ENCODE measurements around the gene GRIK4. TPM values are rescaled to one million over a fixed set of nuclear protein-coding genes. Genes with fewer than 3 reads are reported as not detected.

GRIK4 gene
- total and polyA plus RNA-seq, 2 donors = 0.05 to 0.37 TPM

DNA sequence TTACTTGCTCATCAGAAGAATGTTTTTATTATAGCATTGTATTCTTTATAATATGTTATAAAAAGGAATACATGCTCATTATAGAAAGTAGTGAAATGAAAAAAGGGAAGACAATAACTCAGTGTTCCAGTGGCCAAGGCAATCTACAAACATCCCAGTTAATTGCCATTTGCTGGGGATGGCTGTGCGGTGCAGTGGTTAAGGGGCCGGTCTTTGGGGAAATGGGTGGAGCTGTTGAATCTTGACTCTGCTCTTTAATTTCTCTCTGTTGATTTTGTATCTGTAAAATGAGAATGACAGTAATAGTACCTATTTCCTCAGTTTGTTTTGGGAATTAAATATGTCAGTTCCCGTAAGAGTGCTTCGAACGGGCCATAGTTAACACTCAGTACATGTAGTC is 299.7 kb downstream of the GRIK4 start:
- whole genome bisulfite sequencing = 97% methylated on average over 5 of the region's 5 CpGs
- no peak overlapping the region for H3K4me3 ChIP-seq (ENCODE audit: low read depth, low read length)
- DNase-seq (ENCODE audit: extremely low spot score) = no peak
- no peaks in the 10 kb centered on the region for H3K36me3 ChIP-seq (ENCODE audit: insufficient read depth)
- no peak overlapping the region for H3K27ac ChIP-seq (ENCODE audit: low read depth)
- H3K4me1 ChIP-seq (ENCODE audit: insufficient read depth) = no peaks in the 10 kb centered on the region

DNA sequence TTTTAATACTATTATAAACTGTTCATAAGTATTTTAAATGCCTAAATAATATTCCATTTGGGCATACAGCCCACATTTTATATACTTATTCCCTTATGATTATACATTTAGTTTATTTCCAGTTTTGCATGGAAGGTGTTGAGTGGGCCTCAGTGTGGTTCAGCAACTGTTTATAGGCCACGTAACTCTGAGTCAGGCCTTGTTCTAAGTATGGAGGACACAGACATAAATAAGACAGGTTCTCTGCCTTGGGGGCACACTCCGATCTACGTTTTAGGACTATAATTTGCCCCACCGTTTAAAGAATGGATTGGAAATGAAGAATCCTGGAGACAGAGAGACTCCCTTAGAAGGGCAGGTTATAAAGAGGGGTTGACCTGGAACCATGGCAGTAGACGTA is 300.2 kb downstream of the GRIK4 start:
- Histone ChIP-seq H3K4me3 (ENCODE audit: low read depth, low read length) (no peak overlapping the region), H3K27ac (ENCODE audit: low read depth) (no peak overlapping the region), H3K36me3 (ENCODE audit: insufficient read depth) (no peaks in the 10 kb centered on the region), H3K4me1 (ENCODE audit: insufficient read depth) (no peaks in the 10 kb centered on the region)
- 86% methylated on average over 5 of the region's 5 CpGs for WGBS
- DNase-seq (ENCODE audit: extremely low spot score) = no peak

DNA sequence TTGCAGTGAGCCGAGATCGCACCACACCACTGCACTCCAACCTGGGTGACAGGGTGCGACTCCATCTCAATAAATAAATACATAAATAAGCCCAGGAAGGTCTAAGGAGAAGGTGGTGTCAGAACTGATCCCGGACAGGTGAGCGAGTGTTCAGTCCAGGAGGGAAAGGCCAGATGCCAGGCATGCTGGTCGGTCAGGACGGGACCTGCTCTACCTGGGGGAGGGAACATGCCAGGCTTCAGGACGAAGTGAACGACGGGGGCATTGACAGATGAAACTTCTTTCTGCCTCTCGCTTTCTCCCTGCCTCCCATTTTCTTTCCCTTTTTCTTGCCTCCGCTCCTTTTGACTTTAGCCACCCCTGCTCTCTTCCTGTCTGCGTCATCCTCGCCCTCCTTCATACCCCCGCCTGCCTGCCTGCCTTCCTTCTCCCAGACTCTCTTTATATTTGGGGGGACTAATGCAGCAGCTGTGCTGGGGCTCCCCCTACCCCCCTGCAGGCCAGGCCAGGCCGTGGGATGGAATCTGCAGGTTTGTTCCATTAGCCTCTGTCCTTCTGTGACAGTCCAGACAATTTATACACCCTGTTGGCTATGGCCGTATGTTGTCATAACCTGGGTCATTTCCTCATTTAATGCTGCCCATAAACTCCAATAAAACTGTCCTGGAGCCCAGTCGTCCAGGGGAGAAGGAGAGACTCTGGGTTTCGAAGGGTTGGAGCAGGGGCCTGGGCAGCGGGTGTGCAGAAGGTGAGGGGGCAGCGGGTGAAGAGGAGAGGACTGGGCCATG is 303.2 kb downstream of the GRIK4 start:
- Histone ChIP-seq H3K27ac (ENCODE audit: low read depth) (no peak overlapping the region), H3K4me3 (ENCODE audit: low read depth, low read length) (no peak overlapping the region), H3K36me3 (ENCODE audit: insufficient read depth) (no peaks in the 10 kb centered on the region), H3K4me1 (ENCODE audit: insufficient read depth) (no peaks in the 10 kb centered on the region)
- 80% methylated on average over 21 of the region's 21 CpGs for WGBS
- no peak for DNase-seq (ENCODE audit: extremely low spot score)

DNA sequence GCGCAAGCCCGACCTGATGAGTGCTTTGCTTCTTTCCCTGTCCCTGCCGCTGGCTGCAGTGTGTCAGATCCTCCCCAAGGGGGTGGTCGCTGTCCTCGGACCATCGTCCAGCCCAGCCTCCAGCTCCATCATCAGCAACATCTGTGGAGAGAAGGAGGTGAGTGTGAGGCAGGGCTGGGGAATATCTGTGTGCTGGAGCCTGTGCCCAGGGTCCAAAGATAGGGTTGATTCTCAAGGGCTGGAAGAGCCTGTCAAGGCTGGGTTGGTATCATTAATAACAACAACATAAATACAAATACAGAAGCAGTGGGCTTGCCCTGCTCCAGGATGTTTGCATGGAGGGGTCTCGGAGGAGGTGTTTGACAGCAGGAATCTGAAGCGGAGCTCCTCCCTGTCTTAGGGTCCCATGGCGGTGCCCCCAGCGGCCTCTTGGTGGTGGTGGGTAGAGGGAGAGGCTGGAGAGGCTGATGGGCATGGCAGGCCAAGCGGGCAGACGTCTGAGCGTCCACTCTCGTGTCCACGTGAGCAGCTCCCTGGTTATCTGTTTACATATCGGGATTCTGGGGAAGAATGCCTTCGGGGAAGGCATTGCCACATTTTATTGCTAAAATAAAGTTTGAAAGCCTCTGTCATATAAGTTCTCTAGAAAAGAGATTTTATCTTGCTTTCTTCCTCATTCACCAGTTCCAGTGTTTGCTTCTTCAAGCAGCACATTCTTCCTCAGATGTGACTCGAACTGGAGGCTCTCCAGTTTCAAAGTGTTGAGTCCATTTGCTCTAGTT is 304.0 kb downstream of the GRIK4 start:
- Histone ChIP-seq H3K4me1 (ENCODE audit: insufficient read depth) (no peaks in the 10 kb centered on the region), H3K27ac (ENCODE audit: low read depth) (no peak overlapping the region), H3K4me3 (ENCODE audit: low read depth, low read length) (no peak overlapping the region), H3K36me3 (ENCODE audit: insufficient read depth) (no peaks in the 10 kb centered on the region)
- 68% methylated on average over 18 of the region's 18 CpGs for whole genome bisulfite sequencing
- no peak for DNase-seq (ENCODE audit: extremely low spot score)

DNA sequence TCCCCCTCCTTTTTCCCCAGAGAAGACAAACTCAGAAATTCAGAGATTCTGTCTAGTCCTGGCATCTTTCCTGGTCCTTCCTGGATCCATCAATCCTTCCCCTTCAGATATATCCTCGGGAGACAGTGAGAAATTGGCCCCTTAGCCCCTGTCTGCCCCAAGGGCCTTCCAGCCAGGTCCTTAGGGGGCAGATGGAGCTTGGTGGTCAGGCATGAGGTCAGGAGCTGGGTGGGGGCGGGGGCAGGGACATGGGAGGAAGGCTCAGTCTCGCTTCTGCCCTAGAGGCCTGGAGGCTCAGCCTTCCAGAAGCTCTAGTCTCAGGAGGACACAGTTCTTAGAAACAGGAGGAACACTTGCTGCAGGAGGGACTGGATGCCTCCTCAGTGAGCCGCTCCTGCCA is 304.6 kb downstream of the GRIK4 start:
- Histone ChIP-seq H3K27ac (ENCODE audit: low read depth) (no peak overlapping the region), H3K4me1 (ENCODE audit: insufficient read depth) (no peaks in the 10 kb centered on the region), H3K4me3 (ENCODE audit: low read depth, low read length) (no peak overlapping the region), H3K36me3 (ENCODE audit: insufficient read depth) (no peaks in the 10 kb centered on the region)
- DNase-seq (ENCODE audit: extremely low spot score) = no peak
- 84% methylated on average over 4 of the region's 4 CpGs for WGBS

DNA sequence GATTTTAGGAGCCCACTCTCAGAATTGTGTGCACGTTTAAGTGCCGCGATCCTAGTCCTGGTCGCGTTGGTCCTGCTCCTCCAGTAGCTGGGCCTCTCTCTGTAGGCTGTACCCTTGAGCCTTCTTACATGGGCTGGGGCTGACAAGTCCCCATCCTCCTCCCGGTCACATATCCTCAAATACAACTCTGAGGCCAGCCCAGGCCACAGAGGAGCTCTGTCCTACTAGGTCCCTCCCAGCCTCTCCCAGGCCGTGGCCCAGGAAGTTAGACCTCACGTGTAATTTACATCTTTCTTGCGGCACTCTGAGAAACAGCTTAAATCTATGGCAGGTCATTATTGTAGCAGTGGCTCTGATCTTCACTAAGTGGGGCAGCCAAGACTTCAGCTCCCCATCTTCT is 305.2 kb downstream of the GRIK4 start:
- Histone ChIP-seq H3K36me3 (ENCODE audit: insufficient read depth) (no peaks in the 10 kb centered on the region), H3K4me1 (ENCODE audit: insufficient read depth) (no peaks in the 10 kb centered on the region), H3K27ac (ENCODE audit: low read depth) (no peak overlapping the region), H3K4me3 (ENCODE audit: low read depth, low read length) (no peak overlapping the region)
- 86% methylated on average over 9 of the region's 9 CpGs for WGBS
- no peak for DNase-seq (ENCODE audit: extremely low spot score)

DNA sequence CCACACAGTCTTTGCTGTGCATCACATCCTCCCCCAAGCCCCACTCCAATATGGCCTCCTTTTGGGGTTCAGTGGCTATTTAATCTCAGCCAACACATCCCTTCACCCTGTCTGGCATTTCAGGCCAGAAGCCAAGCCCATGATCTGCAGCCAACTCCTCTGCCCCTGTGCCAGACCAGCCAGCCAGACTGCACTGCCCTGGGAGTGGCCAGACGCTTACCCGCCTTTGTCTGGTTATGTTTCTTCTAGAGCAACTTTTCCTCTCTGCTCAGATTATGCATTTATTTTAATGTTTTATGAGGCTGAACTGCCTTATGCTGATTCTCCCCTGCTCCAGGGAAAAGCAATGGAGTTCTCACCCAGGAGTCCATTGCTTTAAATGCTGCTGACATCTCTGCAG is 305.6 kb downstream of the GRIK4 start:
- WGBS = 69% methylated on average over 2 of the region's 2 CpGs
- H3K4me1 ChIP-seq (ENCODE audit: insufficient read depth) = no peaks in the 10 kb centered on the region
- H3K27ac ChIP-seq (ENCODE audit: low read depth) = no peak overlapping the region
- no peak overlapping the region for H3K4me3 ChIP-seq (ENCODE audit: low read depth, low read length)
- no peaks in the 10 kb centered on the region for H3K36me3 ChIP-seq (ENCODE audit: insufficient read depth)
- DNase-seq (ENCODE audit: extremely low spot score) = no peak

DNA sequence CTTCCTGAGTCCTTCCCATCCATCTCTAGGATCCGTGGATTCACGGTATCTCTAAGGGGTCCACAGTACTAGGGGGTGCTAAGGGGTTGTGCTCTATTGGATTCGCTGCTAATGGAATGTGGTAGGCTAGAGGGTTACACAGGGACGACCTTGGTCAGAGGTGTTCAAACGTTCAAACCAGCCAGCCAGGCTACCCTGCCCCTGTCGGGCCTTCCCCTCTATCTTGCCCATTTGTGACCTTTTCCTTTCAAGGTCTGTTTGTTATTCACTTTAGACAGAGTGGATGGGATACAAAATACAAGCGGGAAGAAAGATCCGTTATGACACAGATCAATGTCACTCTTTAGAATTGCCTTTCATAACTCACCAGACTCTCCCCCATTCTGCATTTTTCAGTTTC is 306.5 kb downstream of the GRIK4 start:
- no peak for DNase-seq (ENCODE audit: extremely low spot score)
- Histone ChIP-seq H3K27ac (ENCODE audit: low read depth) (no peak overlapping the region), H3K4me3 (ENCODE audit: low read depth, low read length) (no peak overlapping the region), H3K4me1 (ENCODE audit: insufficient read depth) (no peaks in the 10 kb centered on the region), H3K36me3 (ENCODE audit: insufficient read depth) (no peaks in the 10 kb centered on the region)
- 72% methylated on average over 8 of the region's 8 CpGs for WGBS

DNA sequence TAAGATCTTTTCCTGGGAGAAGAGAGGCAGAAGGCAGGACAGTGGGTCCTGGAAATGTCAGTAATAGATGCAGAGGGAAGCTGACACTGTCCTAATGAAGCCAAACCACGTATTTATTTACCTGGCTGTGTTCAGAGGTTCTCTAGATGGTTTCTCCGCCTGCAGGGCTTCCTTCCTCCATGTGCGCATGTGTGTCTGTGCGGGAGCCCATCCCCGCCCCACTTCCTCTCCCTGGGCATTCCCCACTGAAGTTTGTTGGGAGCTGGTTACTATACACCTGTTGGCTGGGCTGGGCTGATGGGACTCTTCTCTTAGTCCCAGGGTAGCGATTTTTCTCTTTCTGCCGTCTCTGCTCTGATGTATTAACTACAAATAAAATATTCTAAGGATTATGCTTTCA is 307.5 kb downstream of the GRIK4 start:
- Histone ChIP-seq H3K36me3 (ENCODE audit: insufficient read depth) (no peaks in the 10 kb centered on the region), H3K27ac (ENCODE audit: low read depth) (no peak overlapping the region), H3K4me3 (ENCODE audit: low read depth, low read length) (no peak overlapping the region), H3K4me1 (ENCODE audit: insufficient read depth) (no peaks in the 10 kb centered on the region)
- whole genome bisulfite sequencing = 36% methylated on average over 7 of the region's 7 CpGs
- no peak for DNase-seq (ENCODE audit: extremely low spot score)

DNA sequence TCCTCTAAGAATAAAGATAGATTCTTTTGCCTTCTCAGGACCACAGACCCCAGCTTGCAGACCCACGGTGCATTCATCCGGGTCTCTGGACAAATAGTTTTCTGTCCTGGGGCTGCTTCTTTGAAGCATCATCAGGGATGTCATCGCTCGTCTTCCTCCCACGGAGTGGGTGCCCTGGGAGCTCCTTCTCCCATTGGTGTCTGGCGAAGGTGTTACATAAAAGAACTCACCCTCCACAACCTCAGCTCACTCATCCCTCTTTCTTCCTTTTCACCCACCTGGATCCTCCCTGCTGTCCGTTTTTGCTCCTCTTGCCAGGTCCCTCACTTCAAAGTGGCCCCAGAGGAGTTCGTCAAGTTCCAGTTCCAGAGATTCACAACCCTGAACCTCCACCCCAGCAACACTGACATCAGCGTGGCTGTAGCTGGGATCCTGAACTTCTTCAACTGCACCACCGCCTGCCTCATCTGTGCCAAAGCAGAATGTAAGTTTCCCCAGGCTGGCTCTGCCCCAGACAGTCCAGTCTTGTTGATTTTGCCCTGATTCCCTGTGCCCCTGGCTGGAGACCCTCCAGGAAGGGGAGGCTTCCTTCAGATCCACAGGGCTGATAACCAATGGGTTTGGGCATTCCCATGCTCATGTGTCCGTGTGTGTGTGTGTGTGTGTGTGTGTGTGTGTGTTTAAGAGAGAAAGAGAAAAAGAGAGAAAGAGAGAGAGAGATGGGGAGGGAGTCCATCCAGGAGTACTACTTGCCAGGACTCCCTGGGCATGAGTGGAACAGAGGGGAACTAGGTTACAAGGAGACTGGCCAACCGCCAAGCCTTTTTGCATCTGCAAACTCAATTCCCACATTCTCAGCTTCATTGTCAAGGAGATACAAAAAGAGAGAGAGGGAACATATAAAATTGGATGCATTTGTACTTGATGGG is 308.2 kb downstream of the GRIK4 start:
- no peak overlapping the region for H3K27ac ChIP-seq (ENCODE audit: low read depth)
- no peaks in the 10 kb centered on the region for H3K36me3 ChIP-seq (ENCODE audit: insufficient read depth)
- H3K4me1 ChIP-seq (ENCODE audit: insufficient read depth) = no peaks in the 10 kb centered on the region
- WGBS = 61% methylated on average over 12 of the region's 12 CpGs
- no peak overlapping the region for H3K4me3 ChIP-seq (ENCODE audit: low read depth, low read length)
- no peak for DNase-seq (ENCODE audit: extremely low spot score)

DNA sequence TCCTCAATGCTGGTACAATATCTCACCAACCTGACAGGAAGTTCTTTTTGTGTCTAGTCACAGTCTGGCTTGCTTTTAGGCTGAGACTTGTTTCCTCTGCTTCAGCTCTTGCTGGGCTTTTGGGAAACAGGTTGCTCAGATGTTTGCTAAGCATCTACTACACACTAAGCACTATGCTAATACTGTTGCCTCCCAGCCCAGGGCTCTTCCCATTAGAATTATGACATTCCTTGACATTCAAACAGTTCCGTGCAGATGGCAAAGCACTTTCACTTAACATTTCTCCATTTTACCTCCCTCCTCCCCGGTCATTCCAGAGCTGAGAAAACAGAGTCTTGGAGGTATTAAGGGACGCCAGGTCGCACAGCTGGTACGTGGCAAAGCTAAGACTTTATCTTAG is 311.6 kb downstream of the GRIK4 start:
- Histone ChIP-seq H3K4me3 (ENCODE audit: low read depth, low read length) (no peak overlapping the region), H3K36me3 (ENCODE audit: insufficient read depth) (no peaks in the 10 kb centered on the region), H3K4me1 (ENCODE audit: insufficient read depth) (no peaks in the 10 kb centered on the region), H3K27ac (ENCODE audit: low read depth) (no peak overlapping the region)
- DNase-seq (ENCODE audit: extremely low spot score) = no peak
- WGBS = 77% methylated on average over 5 of the region's 5 CpGs

DNA sequence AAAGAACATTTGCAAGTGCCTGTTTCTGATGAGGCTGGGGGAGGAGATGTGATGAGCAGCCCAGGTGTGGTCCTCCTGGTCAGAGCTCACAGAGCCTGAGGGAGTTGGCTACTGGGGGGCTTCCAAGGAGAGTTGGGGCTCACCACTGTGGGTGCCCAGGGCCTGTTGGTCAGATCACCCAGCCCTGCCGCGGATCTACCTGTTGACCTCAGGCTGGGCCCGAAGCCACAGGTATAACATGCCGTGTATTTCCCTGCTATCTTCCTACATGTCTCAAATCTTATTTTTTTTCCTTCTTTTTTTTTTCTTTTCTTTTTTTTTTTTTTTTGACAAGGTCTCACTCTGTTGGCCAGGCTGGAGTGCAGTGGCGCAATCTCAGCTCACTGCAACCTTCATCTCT is 312.7 kb downstream of the GRIK4 start:
- no peak for DNase-seq (ENCODE audit: extremely low spot score)
- Histone ChIP-seq H3K36me3 (ENCODE audit: insufficient read depth) (no peaks in the 10 kb centered on the region), H3K4me3 (ENCODE audit: low read depth, low read length) (no peak overlapping the region), H3K27ac (ENCODE audit: low read depth) (no peak overlapping the region), H3K4me1 (ENCODE audit: insufficient read depth) (no peaks in the 10 kb centered on the region)
- 98% methylated on average over 5 of the region's 5 CpGs for WGBS

DNA sequence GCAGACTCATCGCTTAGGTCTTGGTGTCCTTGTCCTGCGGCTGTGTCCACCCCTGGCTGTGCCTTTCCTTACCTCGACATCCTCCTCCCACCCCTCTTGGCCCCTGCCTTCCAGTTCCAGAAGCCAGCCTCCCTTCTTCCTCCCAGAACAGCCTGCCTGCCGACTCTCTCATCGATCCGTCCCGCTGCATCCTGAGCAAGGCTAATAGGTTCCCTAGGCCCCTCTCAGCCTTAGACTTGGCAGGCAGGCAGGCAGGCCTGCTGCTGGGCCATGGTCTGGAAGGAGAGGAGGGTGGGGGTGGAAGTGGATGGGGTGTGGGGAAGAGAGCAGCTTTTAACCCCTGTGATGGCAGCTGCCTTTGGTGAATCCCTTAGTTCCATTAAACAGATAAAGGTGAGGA is 315.6 kb downstream of the GRIK4 start:
- Histone ChIP-seq H3K36me3 (ENCODE audit: insufficient read depth) (no peaks in the 10 kb centered on the region), H3K4me3 (ENCODE audit: low read depth, low read length) (no peak overlapping the region), H3K4me1 (ENCODE audit: insufficient read depth) (no peaks in the 10 kb centered on the region), H3K27ac (ENCODE audit: low read depth) (no peak overlapping the region)
- no peak for DNase-seq (ENCODE audit: extremely low spot score)
- 60% methylated on average over 7 of the region's 7 CpGs for WGBS

Data from urinary bladder (tissue), 4 donors.